Stimulated activated CD4-positive, alpha-beta T cell treated with anti-CD3 and anti-CD28 coated beads, TNF-alpha, amount 100 ng/mL, for 24 hours (primary cell): ENCODE measurements around the gene DHDDS.

ENCODE experiments used
- DNase-seq, 3 experiments: peaks; one replicate each; pipeline ENCODE4 v3.0.0-alpha.2; 2020; ENCODE audit warnings: low read depth in 3 of 3

DHDDS gene

DNA sequence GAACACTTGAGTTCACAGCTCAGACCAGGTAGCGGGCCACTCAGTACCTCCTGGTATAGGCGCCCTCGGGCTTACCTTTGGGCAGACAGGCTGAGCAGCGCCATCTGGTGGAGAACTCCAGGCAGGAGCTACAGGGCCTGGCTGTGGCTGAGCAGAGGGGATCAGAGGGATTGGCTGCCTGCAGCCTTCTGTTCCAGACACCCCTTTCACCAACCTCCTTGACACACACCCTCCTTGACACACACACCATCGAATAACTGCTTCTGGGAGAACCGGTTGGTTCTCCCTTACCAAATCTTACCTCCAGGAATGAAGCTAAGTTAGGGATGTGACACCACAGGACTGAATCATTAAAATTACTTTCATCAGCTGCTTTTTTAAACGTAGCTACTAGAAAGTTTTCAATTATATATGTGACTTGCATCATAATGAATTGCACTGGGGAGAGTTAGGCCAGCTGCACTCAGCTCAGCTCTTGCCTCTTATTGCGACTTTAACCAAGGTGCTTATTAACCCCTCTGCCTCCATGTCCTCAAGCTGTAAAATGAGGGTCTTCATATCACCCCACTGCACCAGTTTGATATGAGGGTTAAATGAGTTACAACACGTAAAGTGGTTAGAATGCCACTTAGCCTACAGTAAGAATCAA, 14.9 kb upstream of the DHDDS start:
- DNase-seq = peak; percentile 73 to 85 (median 77)

DNA sequence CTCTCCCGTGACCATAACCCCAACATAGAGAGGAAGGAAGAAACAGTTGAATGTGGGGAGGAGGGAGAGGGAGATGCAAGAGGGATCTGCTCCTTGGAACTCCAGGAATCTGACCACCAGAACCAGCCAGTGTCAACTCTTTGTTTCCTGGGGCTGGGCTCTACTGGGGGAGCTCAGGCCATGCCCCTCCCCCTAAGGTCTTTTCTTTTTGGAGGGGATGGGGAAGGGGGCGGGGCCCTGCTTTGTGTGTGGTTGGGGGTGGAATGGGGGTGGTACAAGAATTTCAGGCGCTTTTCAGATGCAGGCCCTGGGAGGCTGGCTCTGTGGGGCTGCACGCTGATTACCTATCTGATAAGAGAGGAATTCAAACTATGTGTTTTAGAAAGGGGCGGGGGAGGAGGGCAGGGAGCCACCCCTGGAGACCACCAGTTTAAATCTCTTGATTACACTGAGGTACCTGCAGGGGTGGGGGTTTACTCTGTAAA, 13.2 kb upstream of the DHDDS start:
- DNase-seq = no peak

DNA sequence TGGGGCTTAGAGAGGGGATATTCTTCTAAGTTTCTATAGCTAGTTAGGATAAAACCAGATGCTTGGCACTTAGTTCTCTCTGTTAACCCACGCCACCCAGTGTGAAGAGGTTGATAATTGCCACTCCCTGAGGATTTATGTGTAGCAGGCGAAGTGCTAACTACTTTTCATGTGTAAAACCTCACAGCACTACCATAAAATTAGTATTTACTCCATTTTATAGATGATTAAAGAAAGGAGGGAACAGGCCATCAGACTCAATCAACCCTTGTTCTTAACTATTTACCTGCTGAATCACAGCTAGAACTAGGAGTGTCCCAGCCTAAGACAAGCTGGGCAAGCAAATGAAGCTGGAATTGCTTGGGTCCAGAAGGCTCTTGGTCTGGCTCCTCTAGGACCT, 12.6 kb upstream of the DHDDS start:
- DNase-seq = no peak

DNA sequence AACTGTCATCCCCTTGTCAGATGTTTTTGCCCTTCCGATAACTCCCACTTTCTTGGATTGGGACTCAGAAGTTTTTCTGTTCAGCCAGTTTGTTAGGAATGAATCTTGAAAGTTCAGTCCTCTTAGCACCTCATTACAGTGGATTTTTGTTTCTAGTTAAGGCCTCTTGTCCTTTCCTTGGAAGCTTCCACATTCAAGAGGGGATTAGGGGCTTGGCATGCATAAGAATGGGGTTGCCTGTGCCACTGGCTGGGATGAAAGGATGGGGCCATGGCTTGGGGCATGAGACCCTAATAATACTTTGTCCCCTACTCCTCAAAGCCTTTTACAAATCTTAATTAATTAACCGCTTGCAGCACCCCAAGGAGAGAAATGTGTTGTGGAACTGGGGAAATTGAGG, 2.4 kb upstream of the DHDDS start:
- no peak for DNase-seq

DNA sequence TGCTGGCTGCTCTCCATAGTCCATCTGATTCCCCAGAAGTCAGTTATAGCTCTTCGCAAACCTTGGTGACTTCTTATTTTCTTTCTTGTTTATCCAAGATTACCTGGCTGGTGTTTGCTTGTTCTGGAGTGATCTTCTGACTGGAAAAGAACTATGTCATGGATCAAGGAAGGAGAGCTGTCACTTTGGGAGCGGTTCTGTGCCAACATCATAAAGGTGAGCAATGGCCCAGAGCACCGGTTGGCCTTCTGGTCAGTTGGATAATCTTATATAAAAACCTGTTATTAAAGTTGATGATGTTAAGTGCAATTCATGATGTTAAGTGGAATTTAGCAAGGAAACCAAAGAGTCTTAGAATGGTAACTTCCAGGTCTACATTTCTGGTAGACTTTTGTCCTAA, 672 bp downstream of the DHDDS start:
- DNase-seq = no peak

DNA sequence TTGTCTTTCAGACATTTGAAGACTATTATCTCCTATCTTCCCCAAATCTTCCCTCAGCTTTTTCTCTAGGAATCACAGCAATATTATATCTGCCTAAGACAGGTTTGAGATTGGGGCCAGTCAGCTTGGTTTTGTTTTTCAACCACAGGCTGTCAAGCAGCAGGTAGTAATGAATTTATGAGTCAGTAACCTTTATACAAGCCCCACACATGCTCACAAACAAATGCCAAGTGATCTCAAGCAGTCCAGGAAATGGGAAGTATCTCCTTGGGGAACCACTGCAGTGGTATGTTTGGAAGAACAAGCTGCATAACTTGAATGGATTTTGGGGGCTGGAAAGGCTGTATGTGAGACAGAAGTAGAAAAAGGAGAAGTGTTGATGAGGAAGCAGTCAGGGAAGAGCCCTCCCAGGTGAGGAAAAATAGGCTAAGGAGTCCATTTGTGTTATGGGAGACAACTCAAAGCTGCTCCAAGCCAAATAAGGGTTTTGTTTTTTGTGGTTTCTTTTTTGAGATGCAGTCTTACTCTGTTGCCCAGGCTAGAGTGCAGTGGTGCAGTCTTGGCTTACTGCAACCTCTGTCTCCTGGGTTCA, 2.1 kb downstream of the DHDDS start:
- no peak for DNase-seq

DNA sequence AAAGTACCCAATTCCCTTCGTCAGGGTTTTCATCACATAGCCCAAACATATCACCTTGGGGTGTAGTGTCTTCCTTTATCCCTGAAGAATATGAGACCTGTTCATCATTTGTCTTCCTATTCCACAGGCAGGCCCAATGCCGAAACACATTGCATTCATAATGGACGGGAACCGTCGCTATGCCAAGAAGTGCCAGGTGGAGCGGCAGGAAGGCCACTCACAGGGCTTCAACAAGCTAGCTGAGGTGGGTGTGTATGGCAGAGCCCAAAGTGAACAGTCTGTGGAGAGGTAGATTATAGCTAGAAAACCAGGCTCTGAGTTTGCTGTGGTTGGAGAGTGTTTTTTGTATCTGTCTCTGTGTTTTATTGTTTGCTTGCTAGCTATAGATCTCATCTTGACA, 5.9 kb downstream of the DHDDS start:
- no peak for DNase-seq

DNA sequence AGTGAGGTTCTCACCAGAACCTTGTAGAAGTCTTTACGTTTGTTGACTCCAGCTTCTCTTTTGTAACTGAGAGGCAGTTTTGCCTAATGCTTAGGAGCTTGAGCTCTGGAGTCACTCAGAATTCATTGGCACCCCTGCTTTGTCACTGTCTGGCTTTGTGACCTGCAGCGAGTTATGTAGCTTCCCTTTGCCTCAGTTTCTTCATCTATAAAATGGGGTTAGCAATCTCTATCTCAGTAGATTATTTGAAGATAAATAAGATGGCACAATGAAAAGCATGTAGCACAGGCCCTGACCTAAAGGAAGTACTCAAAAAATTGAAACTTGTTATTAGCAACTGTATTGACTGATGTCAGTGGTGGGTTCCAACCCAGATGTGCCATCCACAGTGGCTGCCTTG, 8.1 kb downstream of the DHDDS start:
- DNase-seq = no peak

DNA sequence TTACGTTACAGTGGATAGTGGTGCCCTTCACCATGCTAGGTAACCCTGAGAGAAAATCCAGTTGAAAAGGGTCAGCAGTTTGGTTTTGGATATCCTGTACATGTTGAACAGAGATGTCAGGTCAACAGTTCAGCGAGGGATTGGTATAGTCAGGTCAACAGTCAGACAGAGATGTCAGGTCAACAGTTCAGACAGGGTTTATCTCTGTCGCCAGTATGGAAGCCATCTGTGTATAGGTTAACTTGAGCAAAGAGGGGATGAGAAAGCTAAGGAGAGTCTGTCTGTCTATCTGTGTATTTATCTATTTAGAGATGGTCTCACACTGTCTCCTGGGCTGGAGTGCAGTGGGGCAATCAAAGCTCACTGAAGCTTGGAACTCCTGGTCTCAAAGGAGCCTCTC, 17.7 kb downstream of the DHDDS start:
- DNase-seq = no peak

DNA sequence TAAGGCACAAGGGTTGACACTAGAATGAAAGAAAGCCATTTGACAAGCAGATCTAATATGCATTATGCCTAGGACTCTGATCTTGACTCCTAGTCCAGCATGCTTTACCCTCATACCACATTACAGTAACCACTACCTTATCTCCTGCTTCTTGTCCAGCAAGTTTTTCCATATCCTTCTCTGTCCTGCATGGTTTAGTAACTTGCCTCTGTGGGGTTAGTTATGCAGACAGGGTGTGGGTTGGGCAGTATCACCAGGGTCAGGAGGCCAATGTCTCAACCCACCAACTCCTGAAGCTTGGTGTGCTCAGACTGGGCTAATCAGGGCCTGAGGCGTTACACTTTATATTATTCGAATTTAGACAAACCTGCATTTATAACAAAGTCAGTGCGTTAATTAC, 18.8 kb downstream of the DHDDS start:
- DNase-seq = no peak

DNA sequence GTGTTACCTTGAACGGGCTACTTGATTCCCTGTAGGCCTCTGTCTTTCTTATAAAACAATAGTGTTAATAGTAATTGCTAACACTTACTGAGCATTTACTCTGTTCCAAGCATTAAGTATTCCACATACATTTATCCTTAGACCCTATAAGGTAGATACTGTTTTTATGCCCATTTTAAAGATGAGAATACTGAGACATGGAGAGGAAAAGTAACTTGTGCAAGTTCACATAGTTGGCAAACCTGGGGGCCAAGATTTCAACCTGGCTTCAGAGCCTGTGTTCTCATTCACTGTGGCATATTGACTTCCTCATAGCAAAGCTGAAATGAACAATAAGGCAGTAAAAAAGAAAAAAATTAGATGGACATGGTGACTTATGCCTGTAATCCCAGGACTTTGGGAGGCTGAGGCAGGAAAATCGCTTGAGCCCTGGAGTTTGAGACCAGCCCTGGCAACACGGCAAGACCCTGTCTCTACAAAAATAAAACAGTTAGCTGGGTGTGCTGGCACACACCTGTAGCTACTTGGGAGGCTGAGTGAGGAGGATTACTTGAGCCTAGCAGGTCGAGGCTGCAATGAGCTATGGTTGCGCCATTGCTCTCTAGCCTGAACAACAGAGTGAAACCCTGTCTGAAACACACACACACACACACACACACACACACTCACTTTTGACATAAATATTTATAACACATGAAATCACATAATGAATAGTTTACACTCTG, 20.5 kb downstream of the DHDDS start:
- no peak for DNase-seq

DNA sequence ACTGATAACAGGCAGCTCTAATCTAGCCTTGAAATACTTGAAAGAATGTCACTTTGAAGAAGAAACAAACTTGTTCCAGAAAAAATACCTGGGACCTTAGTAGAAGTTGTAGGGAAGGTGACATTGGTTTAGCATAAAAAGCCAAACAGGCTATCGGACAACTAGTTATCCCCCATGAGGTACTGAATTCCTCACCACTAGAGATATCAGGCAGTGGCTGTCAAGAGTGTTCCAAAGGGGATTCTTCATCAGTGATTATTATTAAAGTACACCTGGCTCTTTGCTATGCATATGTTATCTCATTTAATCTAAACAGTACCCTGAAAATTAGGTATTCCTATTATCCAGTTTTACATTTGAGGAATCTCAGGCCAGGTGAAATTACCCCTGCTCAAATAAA, 27.0 kb downstream of the DHDDS start:
- DNase-seq = no peak

DNA sequence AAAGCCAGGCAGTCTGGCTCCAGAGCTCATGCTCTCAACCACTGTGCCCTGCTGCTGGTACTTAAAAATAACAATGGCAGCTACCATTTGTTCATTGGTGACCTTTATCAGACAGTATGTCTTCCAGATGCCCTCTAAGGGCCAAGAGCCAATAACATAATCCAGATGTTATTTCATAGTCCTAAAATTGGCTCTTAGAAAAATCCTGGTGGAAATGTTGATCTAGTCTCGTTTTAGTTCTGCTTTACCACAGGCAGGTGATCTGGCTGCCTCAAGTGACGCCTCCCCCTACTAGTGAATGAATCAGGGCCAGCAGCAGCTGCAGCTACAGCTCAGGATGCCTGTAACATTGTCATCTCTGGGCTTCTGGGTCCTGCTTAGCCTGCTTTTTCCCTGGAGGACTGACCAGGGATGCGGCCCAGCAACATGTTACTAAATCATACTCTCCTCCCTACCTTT, 27.5 kb downstream of the DHDDS start:
- DNase-seq = no peak

DNA sequence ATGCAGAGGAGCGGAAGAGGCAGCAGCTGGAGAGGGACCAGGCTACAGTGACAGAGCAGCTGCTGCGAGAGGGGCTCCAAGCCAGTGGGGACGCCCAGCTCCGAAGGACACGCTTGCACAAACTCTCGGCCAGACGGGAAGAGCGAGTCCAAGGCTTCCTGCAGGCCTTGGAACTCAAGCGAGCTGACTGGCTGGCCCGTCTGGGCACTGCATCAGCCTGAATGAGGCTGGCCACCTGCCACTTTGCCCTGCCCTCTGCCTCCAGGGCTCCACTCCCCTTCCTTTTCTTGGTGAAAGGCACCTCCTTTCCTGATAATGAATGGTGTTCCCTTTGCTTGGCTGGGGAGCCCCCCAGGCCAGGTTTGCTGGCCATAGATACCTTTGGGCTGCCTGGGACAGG, 36.8 kb downstream of the DHDDS start:
- DNase-seq = no peak

DNA sequence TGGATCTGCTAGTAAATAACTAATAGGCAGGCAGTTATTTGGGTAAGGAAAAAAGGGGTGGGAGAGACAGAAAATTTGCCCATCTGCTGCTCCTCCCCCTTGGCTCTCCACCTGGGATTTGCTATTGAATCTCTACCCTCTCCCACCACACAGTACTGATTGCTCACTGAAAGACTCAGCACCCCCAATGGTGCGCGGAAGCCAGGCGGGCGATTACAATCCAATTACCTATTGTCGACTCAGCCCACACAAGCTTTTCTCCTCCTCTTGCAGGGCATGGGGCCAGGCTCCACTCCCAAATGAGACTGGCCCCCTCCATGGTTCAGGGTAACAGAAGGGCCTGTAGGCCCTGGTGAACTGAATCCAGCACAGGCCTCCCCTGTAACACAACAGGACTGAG, 37.4 kb downstream of the DHDDS start:
- DNase-seq = no peak

DNA sequence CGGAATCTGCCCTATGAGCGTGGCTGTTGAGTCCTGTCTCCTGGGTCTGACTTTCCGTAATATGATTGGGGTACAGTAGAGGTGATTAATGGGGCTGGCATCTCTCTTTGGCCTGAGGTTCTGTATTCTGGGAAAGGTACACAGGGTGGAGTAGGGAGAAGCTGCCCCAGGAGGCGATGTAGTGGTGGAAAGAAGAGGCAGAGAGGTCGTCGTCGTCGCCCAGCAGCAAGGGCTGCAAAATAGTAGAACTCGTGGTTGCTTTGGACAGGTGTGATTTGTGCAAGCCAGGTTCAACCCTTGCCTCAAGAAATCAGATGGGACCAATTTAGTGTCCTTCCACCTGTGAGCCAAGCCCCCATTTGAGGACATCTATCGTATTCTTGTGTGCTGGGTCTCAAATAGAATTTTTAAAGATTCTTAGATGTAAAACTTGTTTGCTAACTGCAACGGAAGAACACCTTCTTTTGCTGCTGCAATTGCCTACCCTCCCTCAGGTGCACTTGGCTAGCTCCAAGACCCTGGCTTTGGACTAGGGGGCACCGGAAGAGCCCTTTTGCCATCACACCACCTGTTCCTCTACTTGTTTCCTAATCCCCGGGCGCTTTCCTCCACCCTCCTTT, 38.9 kb downstream of the DHDDS start:
- DNase-seq = no peak

DNA sequence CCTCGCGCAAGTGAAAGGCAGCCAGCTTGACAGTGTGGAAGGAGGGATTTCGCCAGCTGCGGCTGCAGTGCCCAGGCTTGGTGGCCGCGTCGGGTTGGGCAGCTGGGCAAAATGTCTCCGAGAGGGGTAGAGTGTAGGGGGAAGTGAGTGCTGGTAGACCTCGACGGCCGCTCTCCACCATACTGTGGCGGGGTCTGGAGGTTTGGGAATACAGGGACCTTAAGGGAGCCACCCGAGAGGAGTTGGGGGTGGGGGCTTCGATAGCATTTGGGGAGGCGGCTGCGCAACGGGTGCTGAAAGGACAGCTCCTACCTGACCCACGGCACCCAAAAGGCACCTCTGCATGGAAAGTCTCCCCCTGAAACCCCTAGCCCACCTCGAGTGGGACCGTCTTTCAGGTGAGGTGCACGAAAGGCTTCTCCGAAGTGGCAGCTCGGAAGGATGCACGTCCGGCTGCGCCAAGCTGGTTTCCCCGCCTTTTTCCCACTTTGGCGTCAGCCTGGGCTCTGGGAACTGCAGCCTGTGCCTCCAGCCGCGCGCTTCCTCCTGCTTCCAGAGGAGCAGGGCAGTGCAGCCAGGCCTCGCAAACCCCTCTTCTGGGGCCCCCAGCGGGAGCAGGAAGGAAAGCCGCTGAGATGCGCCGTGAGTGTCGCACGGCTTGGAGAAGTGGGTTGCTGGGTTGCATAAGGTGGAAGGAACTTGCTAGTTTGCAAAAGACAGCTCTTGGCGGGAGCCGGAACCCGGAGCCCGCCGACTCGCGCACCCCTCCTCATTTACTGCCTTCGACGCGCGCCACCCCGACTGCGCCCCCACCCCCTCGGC, 39.6 kb downstream of the DHDDS start:
- peak; percentile 11 to 39 (median 15) for DNase-seq

DNA sequence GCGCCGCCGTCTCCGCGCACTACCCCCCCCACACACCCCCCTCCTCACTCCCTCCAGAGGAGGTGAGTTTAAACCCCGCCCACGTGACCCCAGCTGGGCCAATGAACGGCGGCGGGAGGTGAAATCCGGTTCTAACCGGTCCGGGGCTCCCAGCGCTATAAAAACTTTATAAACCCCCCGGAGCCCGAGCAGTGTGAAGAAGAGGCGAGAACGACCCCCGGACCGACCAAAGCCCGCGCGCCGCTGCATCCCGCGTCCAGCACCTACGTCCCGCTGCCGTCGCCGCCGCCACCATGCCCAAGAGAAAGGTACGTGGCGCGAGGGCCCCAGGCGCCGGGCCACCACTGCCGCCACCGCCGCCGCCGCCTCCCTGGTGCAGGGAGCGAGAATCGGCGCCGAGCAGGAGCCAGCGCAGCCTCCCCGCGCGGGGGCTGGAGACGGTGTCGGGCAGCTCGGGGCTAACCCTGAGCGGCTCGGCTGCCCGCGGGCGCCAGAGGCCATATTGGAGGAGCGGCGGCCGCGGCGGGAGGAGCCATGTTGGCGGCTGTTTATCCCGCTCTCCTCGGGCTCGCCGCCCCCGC, 40.3 kb downstream of the DHDDS start, which contains the start of gene HMGN2:
HMGN2 (plus strand) TSS at position 121 of the 581 bp plus-strand sequence; CDS start at position 294, 173 bp downstream.
- peak; percentile 81 to 92 (median 82) for DNase-seq

DNA sequence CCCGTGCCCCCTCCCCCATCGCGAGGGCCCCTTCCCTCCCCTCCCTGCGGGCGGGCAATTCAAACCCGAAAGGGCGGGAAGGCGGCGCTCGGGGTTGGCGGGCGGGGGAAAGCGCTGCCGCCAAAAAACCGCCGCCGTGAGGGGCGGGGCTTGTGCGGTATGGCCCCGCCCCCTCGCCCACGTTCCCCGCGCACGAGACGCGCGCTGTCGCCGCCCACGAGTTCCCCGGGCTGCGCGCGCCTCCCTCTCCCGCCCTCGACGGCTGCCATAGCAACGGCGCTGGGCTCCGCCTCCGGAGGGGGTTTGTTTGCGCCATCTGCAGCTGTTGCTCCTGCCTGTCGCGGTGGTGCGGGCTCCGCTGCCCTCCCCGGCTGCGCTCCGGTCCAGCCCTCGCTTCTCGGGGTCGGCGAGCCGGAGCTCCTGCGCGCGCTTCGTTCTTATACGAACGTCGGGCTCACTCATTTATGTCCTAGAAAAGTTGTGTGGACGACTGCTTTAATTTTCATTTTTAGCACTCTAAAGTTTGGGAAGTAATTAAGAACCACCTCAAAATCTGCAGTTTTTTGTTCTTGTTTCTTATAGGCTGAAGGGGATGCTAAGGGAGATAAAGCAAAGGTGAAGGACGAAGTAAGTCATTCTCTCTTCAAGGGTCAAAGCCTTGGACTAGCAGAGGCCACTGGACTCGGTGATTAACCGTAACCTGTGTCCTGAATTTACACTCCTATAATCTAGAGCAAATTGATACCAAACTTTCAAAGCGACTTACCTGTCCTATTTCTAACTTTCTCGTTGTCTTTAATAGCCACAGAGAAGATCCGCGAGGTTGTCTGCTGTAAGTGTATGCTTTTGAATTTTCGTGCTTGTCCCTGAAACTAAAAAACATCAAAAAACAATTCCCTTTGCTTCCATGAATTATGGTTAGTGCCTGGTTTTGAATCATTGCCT, 41.1 kb downstream of the DHDDS start:
- DNase-seq = peak; percentile 88 to 91 (median 90)

DNA sequence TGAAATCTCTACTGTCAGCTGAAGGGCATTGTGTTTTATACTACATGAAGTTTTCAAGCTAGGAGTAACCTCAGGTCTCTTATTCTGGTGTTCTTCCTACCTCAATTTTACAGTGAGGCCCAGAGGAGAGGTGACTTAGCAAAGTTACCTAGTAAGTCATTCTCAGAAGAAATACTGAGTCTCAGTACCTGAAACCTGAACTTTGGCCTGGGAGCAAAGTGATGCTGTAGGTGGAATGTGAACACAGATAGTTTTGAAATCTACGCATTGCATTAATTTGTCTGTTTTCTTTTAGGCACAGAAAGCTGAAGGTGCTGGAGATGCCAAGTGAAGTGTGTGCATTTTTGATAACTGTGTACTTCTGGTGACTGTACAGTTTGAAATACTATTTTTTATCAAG, 42.7 kb downstream of the DHDDS start:
- no peak for DNase-seq
